Measurements from ENCODE around the gene AFF3. TPM values are rescaled to one million over a fixed set of nuclear protein-coding genes. Genes with fewer than 3 reads are reported as not detected.

The AFF3 gene
- total and polyA plus RNA-seq, 2 of the 4 experiments (the other 2 are of a cell fraction) = 12.9 to 14.3 TPM

DNA sequence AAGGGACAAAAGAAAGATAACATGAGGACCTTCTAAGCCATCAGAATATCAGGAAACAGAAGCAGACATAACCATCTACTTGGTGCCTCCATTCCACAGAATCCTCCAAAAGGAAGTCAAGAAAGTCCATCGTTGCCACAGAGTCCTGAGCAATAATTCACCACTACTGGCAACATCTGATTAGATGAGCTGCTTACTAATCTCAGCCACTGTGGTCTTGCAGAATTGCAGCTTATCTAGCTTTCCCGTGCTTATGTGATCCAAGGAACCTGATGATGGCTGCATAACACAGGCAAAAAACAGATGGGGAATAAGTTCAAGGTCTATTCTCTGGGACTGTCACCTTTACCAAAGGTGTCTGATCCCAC is 278.5 kb downstream of the AFF3 start:
- in situ Hi-C loops (cut with MboI; ENCODE audit: low sequenced_read_pairs) (no loop called here), intact Hi-C loops (cut with micrococcal nuclease) (no loop called here), dilution Hi-C loops (cut with HindIII; ENCODE audit: low sequenced_read_pairs, unreplicated experiment) (no loop called here)
- Histone ChIP-seq H3K4me3 (ENCODE audit: insufficient read depth, low read depth, low read length) (no peak overlapping the region), H3K14ac (replicated peaks; ENCODE audit: low read depth, low read length) (peak overlapping the region; percentile 68), H3K27me3 (ENCODE audit: control insufficient read depth, insufficient read depth, low read length) (no peaks in the 10 kb centered on the region), H3K36me3 (ENCODE audit: control insufficient read depth, insufficient read depth, low read length) (no peaks in the 10 kb centered on the region; the same call in 1 of the 2 replicates), H4K91ac (ENCODE audit: insufficient read depth, low read depth, low read length) (peak overlapping the region; percentile 74), H4K8ac (ENCODE audit: low read depth in 2 of 2, low read length in 2 of 2) (peak overlapping the region; percentile 14 to 72; a peak in 2 of 4 replicates), H3K4me1 (ENCODE audit: control insufficient read depth, insufficient read depth, low read length) (peaks cover 45% of the 10 kb centered on the region), H3K23ac (ENCODE audit: low read depth, low read length) (peak overlapping the region; percentile 18), H3K4me2 (ENCODE audit: low read depth, low read length) (no peak overlapping the region), H2BK20ac (ENCODE audit: low read depth, low read length) (peak overlapping the region; percentile 62), H2AK9ac (replicated peaks; ENCODE audit: low read depth, low read length, poor library complexity) (no peak overlapping the region), H3K9ac (ENCODE audit: low read depth, low read length) (no peak overlapping the region), H3K79me1 (ENCODE audit: low read depth in 1 of 2, low read length in 2 of 2) (peaks cover 19 to 56% of the 10 kb centered on the region in 2 experiments; a peak in 3 of 4 replicates), H3K4ac (ENCODE audit: low read depth, low read length) (peak overlapping the region; percentile 62), H3K18ac (ENCODE audit: low read depth, low read length) (peak overlapping the region; percentile 46), H2BK120ac (ENCODE audit: low read depth, low read length) (peak overlapping the region; percentile 89), H2BK15ac (ENCODE audit: low read depth, low read length) (peak overlapping the region; percentile 57; the same call in 2 of the 3 replicates), H4K20me1 (ENCODE audit: insufficient read depth, low read length) (no peaks in the 10 kb centered on the region), H4K5ac (ENCODE audit: low read depth, low read length) (peak overlapping the region; percentile 79), H2AK5ac (ENCODE audit: low read depth, low read length) (peak overlapping the region; percentile 89), H3K9me1 (ENCODE audit: insufficient read depth, low read length) (peaks cover 21% of the 10 kb centered on the region), H2BK5ac (ENCODE audit: low read depth, low read length, poor library complexity, severe bottlenecking) (peak overlapping the region; percentile 77), H3K56ac (ENCODE audit: extremely low read depth, insufficient read depth, low read length) (no peak overlapping the region), H2AFZ (replicated peaks; ENCODE audit: low read length, poor library complexity) (no peak overlapping the region), H3K27ac (ENCODE audit: insufficient read depth, low read length) (peak overlapping the region; percentile 11; the same call in 1 of the 2 replicates), H3K9me3 (ENCODE audit: control insufficient read depth, insufficient read depth, low read length) (no peaks in the 10 kb centered on the region)
- ATAC-seq (ENCODE audit: low read depth) = no peak
- no TSS peak for BruUV-seq (replicated peaks)
- peak; percentile 28 for DNase-seq
- ChIA-PET POLR2A (ENCODE audit: unreplicated experiment) (no interaction called here), CTCF (no interaction called here)
- 50% methylated on average over 1 of the region's 2 CpGs; no CpG with 5 or more reads in 1 of the 2 experiments for WGBS, 2 experiments (ENCODE audit: extremely low coverage in 2 of 2, insufficient read length in 1 of 2)
- TF ChIP-seq CEBPB (IDR thresholded peaks at IDR 0.05; ENCODE audit: low read depth, low read length) (0 out of 2 replicates have a peak, but pooled peaks have one; percentile 16), SMC3 (IDR thresholded peaks at IDR 0.05; ENCODE audit: low read depth, low read length) (no peak)

Data from IMR-90 (cell line).